Muscle of arm (tissue), 14 donors: ENCODE data around the gene USP4. TPM values are rescaled to one million over a fixed set of nuclear protein-coding genes. Genes with fewer than 3 reads are reported as not detected.

Source experiments
- DNase-seq: peaks from one replicate; pipeline ENCODE4 v3.0.0-alpha.2; 2013
- long read RNA-seq, 11 donors: transcript quantifications; one replicate each; lab custom pipeline, GENCODE V29; 2026
- polyA plus RNA-seq, 12 donors: library from polyadenylated mRNA; unstranded; fragments of 120-200 nt; gene quantifications; one replicate each; pipeline ENCODE4 v1.2.1, GENCODE V29; 2013; ENCODE audit not compliant: insufficient read length in 12 of 12

USP4 gene, protein sequence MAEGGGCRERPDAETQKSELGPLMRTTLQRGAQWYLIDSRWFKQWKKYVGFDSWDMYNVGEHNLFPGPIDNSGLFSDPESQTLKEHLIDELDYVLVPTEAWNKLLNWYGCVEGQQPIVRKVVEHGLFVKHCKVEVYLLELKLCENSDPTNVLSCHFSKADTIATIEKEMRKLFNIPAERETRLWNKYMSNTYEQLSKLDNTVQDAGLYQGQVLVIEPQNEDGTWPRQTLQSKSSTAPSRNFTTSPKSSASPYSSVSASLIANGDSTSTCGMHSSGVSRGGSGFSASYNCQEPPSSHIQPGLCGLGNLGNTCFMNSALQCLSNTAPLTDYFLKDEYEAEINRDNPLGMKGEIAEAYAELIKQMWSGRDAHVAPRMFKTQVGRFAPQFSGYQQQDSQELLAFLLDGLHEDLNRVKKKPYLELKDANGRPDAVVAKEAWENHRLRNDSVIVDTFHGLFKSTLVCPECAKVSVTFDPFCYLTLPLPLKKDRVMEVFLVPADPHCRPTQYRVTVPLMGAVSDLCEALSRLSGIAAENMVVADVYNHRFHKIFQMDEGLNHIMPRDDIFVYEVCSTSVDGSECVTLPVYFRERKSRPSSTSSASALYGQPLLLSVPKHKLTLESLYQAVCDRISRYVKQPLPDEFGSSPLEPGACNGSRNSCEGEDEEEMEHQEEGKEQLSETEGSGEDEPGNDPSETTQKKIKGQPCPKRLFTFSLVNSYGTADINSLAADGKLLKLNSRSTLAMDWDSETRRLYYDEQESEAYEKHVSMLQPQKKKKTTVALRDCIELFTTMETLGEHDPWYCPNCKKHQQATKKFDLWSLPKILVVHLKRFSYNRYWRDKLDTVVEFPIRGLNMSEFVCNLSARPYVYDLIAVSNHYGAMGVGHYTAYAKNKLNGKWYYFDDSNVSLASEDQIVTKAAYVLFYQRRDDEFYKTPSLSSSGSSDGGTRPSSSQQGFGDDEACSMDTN
- 10 to 100 TPM in 11 of 12 donors, not detected in 1; 37.9 to 70.5 (median 46.8) TPM for polyA plus RNA-seq
- long read RNA-seq, donor 1, partial matches to known transcripts, result 22 of 46 reads
- long read RNA-seq, donor 1, other reads (novel, unspliced or antisense), result 22 of 46 reads
- long read RNA-seq, donor 2, transcript USP4-201 (22 exons, 3,126 nt), result major isoform, 7 of 7 reads
- long read RNA-seq, donor 2, partial matches to known transcripts, result 0 of 7 reads
- long read RNA-seq, donor 2, other reads (novel, unspliced or antisense), result 0 of 7 reads
- long read RNA-seq, donor 3, partial matches to known transcripts, result 0 of 1 reads
- long read RNA-seq, donor 3, other reads (novel, unspliced or antisense), result 0 of 1 reads
- long read RNA-seq, donor 4, result 0 reads
- long read RNA-seq, donor 5, partial matches to known transcripts, result 6 of 10 reads
- long read RNA-seq, donor 5, other reads (novel, unspliced or antisense), result 0 of 10 reads
- long read RNA-seq, donor 6, partial matches to known transcripts, result 0 of 1 reads
- long read RNA-seq, donor 6, other reads (novel, unspliced or antisense), result 0 of 1 reads
- long read RNA-seq, donor 7, partial matches to known transcripts, result 0 of 4 reads
- long read RNA-seq, donor 7, other reads (novel, unspliced or antisense), result 0 of 4 reads
- long read RNA-seq, donor 8, partial matches to known transcripts, result 0 of 2 reads
- long read RNA-seq, donor 8, other reads (novel, unspliced or antisense), result 0 of 2 reads
- long read RNA-seq, donor 9, partial matches to known transcripts, result 0 of 1 reads
- long read RNA-seq, donor 9, other reads (novel, unspliced or antisense), result 0 of 1 reads
- long read RNA-seq, donor 10, partial matches to known transcripts, result 7 of 9 reads
- long read RNA-seq, donor 10, other reads (novel, unspliced or antisense), result 0 of 9 reads
- long read RNA-seq, donor 11, partial matches to known transcripts, result 0 of 3 reads
- long read RNA-seq, donor 11, other reads (novel, unspliced or antisense), result 0 of 3 reads

DNA sequence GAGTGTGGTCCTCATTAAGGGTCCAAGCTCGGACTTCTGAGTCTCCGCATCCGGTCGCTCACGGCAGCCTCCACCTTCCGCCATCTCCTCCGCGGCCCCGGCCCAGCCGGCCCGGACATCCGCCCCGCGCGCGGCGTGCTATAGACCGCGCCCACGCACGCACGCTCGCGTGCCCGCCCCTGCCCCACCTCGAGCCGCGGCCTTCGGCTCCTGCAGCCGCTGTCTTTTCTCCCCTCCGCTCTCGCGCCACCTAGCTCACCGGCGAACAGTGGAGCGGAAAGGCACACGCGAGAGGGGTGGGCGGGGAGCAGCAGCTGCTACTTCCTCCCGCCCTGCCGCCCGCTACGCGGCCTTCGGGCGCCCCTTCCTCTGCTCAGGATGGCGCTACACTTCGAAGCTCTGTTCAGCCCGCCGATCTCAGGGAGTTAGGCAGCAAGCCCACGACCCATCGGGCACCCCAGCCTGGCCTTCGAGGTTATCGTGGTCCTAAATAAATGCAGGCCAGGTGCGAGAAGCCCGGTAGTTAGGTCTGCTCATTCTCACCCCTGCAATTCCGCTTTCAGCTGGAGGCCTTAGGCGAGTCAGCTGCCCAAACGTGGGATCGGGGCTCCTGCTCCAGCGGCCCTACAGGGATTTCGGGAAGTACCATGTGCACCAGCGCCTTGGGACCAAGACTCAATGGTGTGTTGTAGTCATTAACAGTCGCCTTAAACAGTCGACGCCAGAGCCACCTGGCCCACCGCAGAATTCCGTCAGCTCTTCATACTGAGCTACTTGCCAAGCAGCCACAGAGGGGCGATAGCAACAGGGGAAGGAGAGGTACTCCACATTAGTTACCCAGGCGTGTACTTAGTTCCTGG is at the start of gene USP4:
Gene USP4, minus strand, starts transcription at position 113 of the 860 bp plus-strand sequence. Its CDS starts 29 bp downstream, at position 84.
- peak; percentile 90 for DNase-seq

DNA sequence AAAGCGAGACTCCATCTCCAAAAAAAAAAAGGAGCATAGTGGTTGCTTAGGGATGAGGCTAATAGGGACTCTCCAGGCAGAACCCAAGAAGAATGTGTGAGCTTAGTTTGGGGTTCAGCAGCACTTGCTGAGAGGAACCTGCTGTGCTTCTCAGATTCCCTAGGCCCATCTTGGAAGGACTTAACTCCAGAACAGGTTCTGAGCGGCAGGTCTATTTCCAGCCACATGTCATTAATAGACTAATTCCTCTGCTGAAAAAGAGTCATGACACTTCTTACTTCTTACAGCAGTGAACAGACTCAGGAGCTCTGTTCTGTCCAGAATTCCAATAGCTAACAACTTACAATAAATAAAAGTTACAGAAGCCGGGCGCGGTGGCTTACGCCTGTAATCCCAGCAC is 49.4 kb upstream of the USP4 start:
- no peak for DNase-seq

DNA sequence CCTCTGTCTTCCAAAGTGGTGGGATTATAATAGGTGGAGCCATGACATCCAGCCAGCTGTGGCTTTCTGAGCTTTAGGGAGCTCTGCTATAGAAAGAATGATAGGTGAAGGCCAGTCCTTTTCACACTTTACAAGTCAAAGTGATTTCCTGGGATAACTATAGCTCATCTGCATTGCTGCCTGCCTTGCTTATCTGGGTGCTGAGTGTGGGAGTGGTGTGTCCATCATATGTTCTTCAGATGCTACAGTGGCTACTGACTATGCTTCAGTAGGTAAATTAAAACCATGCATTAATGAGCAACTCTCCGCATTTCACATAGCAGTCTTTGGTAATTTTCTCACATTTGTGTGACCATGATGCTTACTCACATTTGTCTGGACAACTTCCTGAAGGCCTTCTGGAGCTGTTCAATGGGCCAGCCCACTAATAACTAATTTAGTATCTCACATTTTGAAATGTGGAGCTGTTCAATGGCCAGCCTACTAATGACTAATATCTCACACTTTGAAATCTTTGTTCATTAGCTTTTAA is 48.5 kb upstream of the USP4 start:
- DNase-seq, result no peak

DNA sequence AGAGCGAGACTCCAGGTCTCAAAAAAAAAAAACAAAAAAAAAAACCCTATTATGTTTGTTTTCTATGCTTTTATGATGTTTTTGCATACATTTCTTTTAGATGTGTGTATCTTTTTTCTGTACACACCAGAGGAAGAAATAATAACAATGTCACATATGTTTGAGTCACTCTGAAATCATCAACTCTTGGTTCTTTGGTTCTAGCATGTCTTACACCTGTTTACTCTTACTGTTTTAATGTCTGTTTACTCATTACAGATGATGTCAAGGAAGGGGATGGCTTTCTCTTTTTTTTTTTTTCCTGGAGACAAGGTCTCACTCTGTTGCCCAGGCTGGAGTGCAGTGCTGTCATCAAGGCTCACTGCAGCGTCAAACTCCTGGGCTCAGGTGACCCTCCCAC is 47.9 kb upstream of the USP4 start:
- DNase-seq, result no peak

DNA sequence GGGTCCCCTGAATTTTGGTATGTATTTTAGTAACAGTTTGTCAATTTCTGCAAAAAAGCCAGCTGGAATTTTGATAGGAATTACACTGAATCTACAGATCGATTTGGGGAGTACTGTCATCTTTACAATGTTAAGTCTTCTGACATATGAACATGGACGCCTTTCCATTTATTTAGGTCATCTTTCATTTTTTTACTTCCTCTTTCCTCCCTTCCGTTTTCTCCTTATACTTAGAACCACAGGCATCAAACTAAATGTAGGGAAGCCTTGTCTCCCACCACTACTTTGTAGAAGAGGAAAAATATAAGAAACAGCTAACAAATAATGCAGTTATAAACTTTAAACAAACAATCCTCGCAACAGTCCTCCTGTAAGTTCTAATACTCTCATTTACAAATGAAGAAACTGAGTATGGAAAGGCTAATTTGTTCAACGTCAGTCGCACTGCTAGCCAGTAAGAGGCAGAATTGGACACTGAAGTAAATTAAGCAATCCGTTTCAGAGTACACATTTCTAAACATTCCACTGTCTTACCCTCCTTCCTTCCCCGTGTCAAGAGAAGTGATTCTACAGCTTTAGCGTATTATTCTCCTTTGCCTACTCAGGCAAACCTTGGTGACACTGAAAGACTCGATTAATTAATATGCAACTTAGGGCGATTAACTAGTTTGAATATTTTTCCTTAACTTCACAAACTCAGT is 46.4 kb upstream of the USP4 start:
- no peak for DNase-seq

DNA sequence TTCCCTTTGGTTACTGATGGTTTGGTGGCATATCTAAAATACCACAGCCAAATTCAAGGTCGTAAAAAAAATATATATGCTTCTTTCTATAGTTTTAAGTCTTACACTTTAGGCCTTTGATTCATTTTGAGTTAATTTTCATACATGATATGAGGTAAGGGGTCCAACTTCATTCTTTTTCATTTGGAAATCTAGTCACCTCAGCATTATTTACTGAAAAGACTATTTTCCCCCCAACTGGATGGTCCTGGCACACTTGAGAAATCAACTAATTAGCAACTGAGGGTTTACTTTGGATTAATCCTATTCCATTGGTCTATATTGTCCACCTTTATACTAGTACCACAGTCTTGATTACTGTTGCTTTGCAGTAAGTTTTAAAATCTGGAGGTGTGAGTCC is 45.8 kb upstream of the USP4 start:
- no peak for DNase-seq

DNA sequence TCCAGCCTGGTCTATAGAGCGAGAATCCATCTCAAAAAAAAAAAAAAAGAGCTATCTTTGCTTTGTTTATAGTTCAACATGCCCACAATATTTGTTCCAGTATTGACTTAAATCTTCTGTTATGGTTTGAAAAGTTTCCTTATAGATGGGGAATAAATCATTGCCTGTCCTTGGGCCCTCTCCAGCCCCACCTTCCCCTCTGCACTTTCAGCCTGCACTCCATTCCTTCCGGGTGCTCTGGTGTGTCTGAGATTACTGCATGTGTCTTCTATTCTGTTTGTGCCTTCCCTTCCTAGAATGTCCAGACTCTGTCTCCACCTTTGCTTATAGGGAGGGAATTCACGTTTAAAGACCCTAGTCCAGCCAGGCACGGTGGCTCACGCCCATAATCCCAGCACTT is 43.5 kb upstream of the USP4 start:
- DNase-seq, result no peak

DNA sequence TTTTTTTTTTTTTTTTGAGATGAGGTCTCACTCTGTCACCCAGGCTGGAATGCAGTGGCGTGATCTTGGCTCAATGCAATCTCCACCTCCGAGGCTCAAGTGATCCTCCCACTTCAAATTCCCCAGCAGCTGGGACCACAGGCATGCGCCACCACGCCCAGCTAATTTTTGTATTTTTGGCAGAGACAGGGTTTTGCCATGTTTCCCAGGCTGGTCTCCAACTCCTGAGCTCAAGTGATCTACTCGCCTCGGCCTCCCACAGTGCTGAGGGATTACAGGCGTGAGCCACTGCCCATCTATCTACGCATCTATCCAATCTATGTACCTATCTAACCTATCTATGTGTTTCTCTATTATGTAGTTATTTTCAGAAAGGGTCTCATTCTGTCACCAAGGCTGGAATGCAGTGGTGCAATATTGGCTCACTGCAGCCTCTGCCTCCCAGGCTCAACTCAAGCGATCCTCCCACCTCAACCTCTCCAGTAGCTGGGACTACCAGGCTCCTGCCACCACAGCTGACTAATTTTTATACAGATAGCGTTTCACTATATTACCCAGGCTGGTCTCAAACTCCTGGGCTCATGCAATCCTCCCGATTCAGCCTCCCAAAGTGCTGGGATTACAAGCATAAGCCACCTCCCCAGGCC is 38.5 kb upstream of the USP4 start:
- no peak for DNase-seq

DNA sequence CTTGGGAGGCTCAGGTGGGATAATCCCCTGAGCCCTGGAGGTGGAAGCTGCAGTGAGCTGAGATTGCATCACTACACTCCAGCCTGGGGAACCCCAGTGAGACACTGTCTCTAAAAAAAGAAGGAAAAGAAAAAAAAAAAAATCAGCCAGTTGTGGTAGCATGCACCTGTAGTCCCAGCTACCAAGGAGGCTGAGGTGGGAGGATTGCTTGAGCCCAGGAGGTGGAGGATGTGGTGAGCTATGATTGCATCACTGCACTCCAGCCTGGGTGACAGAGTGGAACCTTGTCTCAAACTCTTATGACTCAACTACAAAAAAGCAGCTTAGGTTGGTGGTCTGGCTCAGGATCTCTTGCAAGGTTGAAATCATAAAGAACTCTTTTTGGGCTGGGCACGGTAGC is 37.6 kb upstream of the USP4 start:
- no peak for DNase-seq

DNA sequence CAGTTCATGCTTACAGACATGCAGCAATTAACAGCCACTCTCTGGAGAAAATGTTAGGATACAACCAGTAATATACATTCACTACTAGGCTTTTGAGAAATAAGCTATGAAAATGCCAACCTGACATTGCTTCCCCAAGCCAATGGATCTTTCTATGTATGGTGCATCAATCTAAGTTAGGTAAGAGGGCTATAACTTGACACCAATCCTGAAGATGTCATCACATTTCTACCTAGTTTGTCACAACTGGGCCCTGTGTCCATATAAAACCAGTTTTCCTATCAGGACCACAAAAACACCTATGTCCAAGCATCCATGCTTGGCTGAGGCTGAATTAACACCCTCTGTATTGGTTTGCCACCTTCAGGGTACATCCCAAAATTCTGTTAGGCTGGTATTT is 32.1 kb upstream of the USP4 start:
- DNase-seq, result no peak

DNA sequence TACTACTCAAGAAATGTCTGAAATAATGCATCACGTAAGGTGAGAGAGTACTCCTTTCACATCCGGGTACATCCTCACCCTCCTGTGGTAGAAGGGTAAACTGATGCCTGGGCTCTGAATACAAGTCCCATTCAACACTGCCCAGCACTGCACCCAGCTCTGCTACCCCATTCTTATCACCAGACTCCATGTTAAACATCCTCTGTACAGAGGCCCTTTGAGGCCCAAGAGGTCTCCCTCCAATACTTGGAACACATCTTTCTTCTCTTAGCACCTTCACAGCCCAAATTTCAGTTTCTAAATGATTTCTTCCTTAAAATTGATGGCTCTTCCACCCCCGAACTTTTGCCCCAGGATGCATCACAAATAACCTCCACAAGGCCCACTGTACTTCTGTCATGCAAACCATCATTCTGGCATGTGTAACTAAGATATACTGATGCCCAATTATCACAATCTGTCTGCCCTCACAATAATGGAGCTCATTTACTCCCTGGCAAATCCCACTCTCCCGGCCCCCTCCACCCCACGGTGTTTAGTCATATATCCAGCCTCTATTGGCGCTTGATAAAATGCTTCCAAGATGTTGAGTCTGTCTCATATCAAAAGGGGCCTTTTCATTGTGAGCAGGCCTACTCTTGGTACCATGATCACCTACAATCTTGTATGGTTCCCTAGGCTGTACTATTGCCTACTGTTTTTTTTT is 30.9 kb upstream of the USP4 start:
- DNase-seq, result no peak

DNA sequence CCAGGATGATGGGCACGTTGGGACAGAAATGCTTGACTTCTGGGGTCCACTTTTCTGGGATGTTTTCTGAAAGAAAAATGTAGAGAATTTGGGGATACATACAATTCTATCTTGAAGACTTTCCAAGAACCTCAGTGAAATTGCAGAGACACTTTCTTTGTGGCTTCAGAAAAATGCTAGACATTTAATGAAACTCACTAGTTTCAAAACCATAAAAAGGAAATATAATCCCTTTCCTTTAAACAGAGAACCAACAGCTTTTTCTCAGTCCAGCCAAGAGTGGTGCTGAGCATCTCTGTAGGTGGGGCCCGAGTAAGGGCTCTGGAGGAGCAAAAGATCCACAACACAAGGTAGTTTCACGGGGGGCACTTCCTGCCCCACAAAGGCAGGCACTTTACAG is 22.7 kb upstream of the USP4 start:
- DNase-seq, result no peak

DNA sequence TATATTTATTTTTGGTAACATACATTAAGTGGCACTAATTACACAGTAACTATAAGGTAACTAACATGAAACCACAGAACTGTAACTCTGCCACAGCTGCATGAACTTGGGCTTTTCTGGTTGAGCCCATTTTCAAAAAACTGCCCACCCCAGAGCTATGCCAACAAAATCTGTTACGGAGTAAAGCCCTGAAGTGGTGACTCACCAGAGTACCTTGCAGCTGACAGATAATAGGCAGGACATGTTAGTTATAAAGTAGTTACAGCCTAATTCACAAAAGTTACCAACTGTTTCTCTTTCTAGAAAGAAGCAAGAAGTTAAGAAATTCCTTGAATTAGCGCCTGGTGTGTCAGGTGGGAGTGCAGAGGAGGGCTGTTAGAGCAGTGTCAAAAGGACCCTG is 19.8 kb upstream of the USP4 start:
- DNase-seq, result no peak

DNA sequence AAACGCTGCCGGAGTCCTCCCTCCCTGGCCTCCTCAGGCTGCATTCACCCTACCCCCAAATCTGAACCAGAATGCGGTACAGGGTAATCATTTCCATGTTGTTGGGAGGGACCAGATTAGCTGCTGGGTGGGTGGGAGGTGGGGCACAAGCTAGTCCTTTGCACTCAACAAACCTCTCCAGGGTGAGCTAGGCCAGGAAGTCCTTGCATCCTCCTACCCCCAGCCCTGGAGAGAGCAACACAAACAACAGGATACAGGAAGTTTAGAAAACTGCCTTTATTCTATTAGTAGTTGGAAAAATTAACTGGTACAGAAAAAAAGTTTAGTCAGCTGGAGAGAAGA is 19.0 kb upstream of the USP4 start:
- no peak for DNase-seq

DNA sequence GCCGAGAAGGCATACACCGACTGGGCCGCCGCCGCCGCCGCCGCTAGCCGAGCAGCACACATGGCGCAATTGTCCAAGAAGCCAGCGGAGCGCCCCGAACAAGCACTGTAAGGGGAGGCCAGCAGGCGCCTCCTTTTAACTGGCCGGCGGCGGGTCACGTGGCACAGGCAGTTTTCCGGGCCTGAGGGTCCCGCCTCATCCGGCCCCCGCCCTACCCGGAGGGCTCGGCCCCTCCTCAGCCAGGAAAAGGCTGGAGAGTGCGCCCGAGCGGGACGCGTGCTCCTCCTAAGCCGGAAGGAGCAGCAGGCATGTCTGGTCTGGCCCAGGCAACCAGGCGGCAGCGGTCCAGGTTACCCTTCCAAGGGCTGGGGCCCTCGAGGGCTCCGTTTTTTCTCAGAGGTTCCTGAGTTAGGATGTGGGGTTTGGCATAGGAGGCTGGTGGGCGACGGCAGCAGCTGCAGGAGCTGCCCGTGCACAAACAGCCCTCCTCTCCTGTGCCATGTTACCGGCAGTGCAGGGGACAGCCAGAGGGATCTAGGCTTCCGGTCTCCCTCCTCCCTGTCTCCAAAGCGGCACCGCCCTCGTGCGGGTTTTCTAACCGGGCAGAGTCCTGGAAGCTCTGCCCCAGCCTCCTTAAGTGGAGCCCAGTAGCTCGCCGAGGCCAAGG is 18.5 kb upstream of the USP4 start, which contains the start of gene GPX1:
Gene GPX1, minus strand, starts transcription at position 137 of the 667 bp plus-strand sequence. Its CDS starts 75 bp downstream, at position 62.
- DNase-seq, result peak; percentile 93

DNA sequence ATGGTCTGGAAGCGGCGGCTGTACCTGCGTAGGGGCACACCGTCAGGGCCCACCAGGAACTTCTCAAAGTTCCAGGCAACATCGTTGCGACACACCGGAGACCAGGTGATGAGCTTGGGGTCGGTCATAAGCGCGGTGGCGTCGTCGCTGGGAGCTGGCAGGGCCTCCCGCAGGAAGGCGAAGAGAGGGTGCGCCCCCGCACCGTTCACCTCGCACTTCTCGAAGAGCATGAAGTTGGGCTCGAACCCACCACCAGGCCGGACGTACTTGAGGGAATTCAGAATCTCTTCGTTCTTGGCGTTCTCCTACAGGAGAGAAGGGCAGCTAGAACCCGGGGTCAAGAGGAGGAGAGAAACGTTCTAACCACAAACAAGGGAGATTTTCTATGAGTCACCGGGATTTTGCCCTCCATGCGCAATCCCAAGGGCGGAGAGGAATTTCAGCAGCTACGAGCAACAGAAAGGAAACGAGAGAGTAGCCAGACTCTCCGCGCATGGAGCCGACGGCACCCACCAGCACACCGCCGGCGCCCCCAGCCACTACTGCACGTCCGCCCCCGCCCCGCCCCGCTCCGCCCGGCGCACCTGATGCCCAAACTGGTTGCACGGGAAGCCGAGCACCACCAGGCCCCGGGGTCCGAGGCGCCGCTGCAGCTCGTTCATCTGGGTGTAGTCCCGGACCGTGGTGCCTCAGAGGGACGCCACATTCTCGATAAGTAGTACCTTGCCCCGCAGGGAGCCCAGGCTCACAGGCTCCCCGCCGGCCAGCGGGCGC is 17.8 kb upstream of the USP4 start:
- DNase-seq, result peak; percentile 37
